ENCODE data around the gene SACM1L. TPM values are rescaled to one million over a fixed set of nuclear protein-coding genes. Genes with fewer than 3 reads are reported as not detected.

The SACM1L gene
- total RNA-seq, 4 donors from 2014 or later = 23.8 to 34.6 (median 32.1) TPM

GRCh38 chr3:45773072-45773471 is 83.9 kb downstream of the SACM1L start:
- DNase-seq (ENCODE audit: low spot score in 2 of 2) = peak in 1 of 2 donors; percentile 32
- intact Hi-C loops (cut with DNase I; ENCODE audit: low total_unique reads) = no loop called here
- no peak overlapping the region for H3K4me3 ChIP-seq (ENCODE audit: low read depth, poor library complexity, severe bottlenecking)
- no peak for TF ChIP-seq POLR2A (IDR thresholded peaks at IDR 0.05)
- TF ChIP-seq, protein P1, sequence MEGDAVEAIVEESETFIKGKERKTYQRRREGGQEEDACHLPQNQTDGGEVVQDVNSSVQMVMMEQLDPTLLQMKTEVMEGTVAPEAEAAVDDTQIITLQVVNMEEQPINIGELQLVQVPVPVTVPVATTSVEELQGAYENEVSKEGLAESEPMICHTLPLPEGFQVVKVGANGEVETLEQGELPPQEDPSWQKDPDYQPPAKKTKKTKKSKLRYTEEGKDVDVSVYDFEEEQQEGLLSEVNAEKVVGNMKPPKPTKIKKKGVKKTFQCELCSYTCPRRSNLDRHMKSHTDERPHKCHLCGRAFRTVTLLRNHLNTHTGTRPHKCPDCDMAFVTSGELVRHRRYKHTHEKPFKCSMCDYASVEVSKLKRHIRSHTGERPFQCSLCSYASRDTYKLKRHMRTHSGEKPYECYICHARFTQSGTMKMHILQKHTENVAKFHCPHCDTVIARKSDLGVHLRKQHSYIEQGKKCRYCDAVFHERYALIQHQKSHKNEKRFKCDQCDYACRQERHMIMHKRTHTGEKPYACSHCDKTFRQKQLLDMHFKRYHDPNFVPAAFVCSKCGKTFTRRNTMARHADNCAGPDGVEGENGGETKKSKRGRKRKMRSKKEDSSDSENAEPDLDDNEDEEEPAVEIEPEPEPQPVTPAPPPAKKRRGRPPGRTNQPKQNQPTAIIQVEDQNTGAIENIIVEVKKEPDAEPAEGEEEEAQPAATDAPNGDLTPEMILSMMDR (IDR thresholded peaks at IDR 0.05) = no peak
- 70 to 87% methylated on average over 5 of the region's 5 CpGs for WGBS, 2 donors

GRCh38 chr3:45773714-45774449 is 84.7 kb downstream of the SACM1L start:
- no peak overlapping the region for H3K4me3 ChIP-seq (ENCODE audit: low read depth, poor library complexity, severe bottlenecking)
- 54 to 57% methylated on average over 7 of the region's 7 CpGs for WGBS, 2 donors
- intact Hi-C loops (cut with DNase I; ENCODE audit: low total_unique reads) = no loop called here
- TF ChIP-seq POLR2A (IDR thresholded peaks at IDR 0.05) = no peak
- TF ChIP-seq, protein P1 (IDR thresholded peaks at IDR 0.05) = no peak
- peak in 1 of 2 donors; percentile 20 for DNase-seq (ENCODE audit: low spot score in 2 of 2)

DNA sequence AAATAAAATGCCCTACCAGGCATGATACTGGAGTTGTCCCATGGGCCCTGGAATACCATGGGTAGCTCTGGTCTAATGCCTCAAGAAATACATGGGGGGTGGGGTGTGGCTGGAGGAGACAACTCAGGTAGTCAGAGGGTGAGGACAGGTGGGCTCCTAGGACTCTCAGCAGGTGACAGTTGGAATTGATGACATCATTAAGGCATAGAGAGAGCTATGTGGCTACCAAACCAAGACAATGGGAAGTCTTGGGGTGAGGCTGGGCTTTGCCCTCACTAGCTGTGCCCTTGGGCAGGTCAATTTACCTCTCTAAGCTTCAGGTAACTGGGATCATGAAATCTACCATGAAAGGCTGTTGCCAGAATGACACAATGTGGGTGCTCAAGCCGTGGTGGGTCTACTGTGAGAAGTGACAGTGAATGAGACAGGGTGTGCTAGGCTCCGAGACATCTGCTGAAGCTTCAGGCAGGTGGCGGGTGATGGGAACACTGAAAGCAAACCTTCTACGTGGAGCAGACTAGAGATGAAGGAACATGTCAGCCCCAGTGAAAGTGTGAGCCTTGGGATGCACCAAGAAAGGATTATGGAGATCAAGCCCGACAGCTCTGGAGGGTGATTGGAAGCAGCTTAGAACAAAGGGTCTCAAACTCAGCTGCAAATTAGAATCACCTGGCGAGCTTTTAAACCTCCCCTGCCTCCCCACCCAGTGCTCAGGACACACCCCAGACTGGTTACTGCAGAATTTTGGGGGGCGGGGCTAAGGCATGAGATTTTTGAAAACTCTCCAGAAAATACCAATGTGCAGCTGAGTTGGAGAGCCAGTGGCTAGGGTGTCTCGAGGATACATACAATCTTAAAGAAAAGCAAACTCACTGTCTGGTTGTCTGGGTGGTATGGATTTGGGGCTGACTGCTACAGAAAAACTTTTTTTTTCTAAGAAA is 85.7 kb downstream of the SACM1L start:
- WGBS, 2 donors = 48 to 58% methylated on average over 8 of the region's 8 CpGs
- DNase-seq (ENCODE audit: low spot score in 2 of 2) = peak in 1 of 2 donors; percentile 75
- intact Hi-C loops (cut with DNase I; ENCODE audit: low total_unique reads) = no loop called here
- TF ChIP-seq, protein P1 (IDR thresholded peaks at IDR 0.05) = no peak
- TF ChIP-seq POLR2A (IDR thresholded peaks at IDR 0.05) = no peak
- H3K4me3 ChIP-seq (ENCODE audit: low read depth, poor library complexity, severe bottlenecking) = no peak overlapping the region

DNA sequence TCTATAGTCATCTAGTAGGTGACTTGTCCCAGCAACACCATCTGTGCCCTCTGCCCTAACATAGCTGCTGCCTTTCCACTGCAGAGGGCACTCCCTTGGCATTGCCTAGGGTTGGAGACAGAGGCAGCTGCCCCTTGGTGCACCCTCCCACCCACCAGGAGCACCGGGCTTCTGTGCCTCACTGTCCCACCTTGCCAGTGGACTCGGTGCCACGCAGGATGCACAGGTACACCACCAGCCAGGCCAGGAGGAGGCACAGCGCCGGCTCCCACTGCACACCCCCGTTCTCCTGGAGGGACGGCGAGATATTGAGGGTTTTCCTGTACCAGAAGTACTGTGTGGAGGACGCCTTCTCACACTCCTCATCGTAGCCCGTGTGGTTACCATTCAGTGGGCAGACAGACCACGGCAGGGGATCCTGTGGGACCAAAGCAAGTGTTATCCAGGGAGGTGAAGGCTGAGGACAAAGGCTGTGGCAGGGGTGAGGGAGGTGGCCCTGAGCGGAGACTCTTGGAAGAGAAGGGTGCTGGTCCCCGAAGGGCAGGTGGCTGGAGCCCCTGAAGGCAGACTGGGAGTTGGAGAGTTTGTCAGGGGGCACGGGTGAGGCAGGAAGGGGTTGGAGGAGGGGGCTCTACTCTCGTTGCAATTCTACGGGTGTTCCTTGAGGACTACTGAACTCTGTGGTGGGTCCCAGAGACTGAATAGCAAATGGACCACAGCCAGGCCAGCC is 86.5 kb downstream of the SACM1L start:
- TF ChIP-seq, protein P1 (IDR thresholded peaks at IDR 0.05) = no peak
- TF ChIP-seq POLR2A (IDR thresholded peaks at IDR 0.05) = no peak
- 89 to 95% methylated on average over 14 to 17 of the region's 17 CpGs for WGBS, 2 donors
- peak in 1 of 2 donors; percentile 75 for DNase-seq (ENCODE audit: low spot score in 2 of 2)
- no peak overlapping the region for H3K4me3 ChIP-seq (ENCODE audit: low read depth, poor library complexity, severe bottlenecking)
- intact Hi-C loops (cut with DNase I; ENCODE audit: low total_unique reads) = no loop called here

GRCh38 chr3:45776301-45776595 is 87.1 kb downstream of the SACM1L start:
- 61 to 93% methylated on average over 3 of the region's 3 CpGs for WGBS, 2 donors
- H3K4me3 ChIP-seq (ENCODE audit: low read depth, poor library complexity, severe bottlenecking) = no peak overlapping the region
- intact Hi-C loops (cut with DNase I; ENCODE audit: low total_unique reads) = no loop called here
- peak in 1 of 2 donors; percentile 68 for DNase-seq (ENCODE audit: low spot score in 2 of 2)
- TF ChIP-seq, protein P1 (IDR thresholded peaks at IDR 0.05) = no peak
- TF ChIP-seq POLR2A (IDR thresholded peaks at IDR 0.05) = no peak
